GM13976 (cell line): ENCODE data around the gene STARD3.

Source experiments
- DNase-seq: peaks from one replicate; pipeline ENCODE4 v3.0.0; 2012; ENCODE audit warnings: low spot score
- CTCF ChIP-seq: IDR thresholded peaks from 2 replicates; pipeline ENCODE4 v1.5.1; 2012; ENCODE audit warnings: borderline replicate concordance, mild to moderate bottlenecking; ENCODE audit not compliant: insufficient read depth; ENCODE audit errors: extremely low read depth, missing control alignments, control extremely low read depth
- in situ Hi-C: fragments of 300-500 bp; cut with MboI; formaldehyde crosslinking; loops from one replicate; pipeline ENCODE4 v1.12.0; 2022; ENCODE audit warnings: low sequenced_read_pairs, mixed read lengths, inconsistent platforms; ENCODE audit not compliant: unreplicated experiment

The STARD3 gene

DNA sequence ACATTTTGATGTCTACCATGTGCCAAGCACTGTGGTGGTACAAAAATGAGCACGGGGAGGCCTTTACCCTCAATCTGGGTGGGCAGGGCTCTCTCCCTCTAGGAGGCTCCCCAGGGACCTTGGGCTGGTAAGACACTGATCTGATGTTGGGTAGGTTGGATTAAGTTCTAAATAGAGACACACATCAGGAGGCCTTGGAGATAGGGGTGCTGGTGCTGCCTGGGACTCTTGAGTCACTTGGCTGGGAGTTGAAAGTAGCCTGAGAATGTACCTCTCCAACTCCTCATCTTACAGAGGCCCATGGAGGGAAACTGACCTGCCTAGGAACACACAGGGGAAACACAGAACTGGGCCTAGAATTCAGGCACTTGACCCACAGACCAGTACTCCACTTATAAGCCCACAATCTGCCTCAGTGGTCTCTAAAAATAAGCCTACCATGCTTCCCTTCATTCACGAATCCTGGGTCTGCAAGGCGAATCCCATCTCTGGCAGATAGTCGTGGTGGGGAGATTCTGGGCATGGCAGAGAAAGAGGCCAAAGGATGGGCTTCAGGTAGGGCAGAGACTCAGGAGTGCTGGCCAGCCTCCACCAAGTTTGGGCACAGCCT is 27.4 kb upstream of the STARD3 start:
- no peak for TF ChIP-seq CTCF
- in situ Hi-C loops, result no loop called here
- DNase-seq, result no peak

DNA sequence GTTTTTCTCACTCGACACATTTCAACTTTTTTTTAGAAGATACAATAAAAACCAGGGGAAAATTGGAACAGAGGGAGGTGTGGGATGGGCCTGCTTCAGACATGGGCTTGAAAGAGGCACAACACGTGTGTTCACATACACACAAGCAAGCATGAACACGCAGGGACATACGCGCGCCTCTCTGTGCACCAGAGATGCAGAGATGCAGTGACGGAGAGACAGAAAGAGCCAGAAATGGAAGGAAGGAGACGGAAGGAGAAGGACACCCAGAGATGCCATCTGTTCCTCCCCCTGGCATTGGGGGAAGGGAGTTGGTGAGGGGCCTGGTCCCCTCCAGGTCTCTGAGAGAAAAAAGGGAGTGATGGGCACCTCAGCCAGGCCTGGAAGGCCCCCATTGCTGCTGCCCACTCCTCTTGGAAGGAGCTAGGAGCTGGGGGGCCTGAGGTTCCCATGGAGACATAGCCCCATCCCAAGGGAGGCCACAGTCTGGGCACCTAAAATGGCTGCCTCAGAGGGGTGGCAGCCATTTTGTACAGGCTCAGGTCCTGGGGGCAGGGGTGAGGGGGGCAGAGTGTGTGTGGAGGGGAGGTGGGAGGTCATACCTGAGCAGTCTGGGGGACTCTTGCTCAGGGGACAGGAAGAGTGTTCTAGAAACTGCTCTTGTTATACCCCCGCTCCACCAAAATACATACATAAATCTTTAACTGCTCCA is 25.4 kb upstream of the STARD3 start:
- in situ Hi-C loops, result no loop called here
- TF ChIP-seq CTCF, result no peak
- DNase-seq, result no peak

DNA sequence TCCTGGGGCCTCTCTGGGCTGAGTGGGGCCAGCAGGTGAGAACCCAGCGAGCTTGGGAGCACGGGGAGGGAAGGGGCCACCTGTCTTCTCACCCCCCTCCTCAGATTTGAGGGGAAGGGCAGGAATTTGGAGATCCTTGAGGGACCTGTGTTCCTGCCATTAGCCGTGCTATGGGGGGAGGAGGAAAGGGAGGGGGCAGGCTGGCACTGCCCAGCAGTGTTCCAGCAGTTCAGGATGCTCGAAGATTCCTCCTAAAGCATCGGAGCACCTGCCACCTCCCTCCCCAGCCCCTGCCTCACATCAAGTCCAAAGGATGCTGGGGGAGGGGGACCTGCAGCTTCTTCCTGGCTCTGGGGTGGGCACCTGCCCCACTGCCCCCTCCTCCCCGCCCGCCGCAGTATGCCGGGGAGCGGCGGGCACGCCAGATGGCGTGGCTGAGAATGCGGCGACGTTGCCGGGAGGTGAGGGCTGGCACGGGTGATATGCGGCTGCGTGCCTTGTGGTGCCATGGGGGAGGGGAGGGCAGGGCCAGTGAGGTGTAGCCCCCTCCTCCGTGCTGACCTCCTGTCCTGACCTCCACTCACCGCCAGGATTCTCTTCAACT is 24.6 kb upstream of the STARD3 start:
- no peak for DNase-seq
- in situ Hi-C loops, result no loop called here
- no peak for TF ChIP-seq CTCF

GRCh38 chr17:39612935-39613464 is 23.9 kb upstream of the STARD3 start:
- DNase-seq, result no peak
- TF ChIP-seq CTCF, result no peak
- in situ Hi-C loops, result no loop called here

GRCh38 chr17:39614545-39615157 is 22.3 kb upstream of the STARD3 start:
- in situ Hi-C loops, result no loop called here
- no peak for TF ChIP-seq CTCF
- no peak for DNase-seq

GRCh38 chr17:39615434-39615833 is 21.5 kb upstream of the STARD3 start:
- in situ Hi-C loops, result no loop called here
- TF ChIP-seq CTCF, result no peak

More at GRCh38 chr17:39615434-39615833, 21.5 kb upstream of the STARD3 start:
- no peak for DNase-seq
